ENCODE measurements around the gene FGF7.
A peak's percentile ranks its signal among the peaks of the same experiment; 100 is the strongest.
"Not testable (repeated sequence)": the region's sequence is repeated elsewhere in the genome, so short reads cannot be mapped to it uniquely, and the experiment has no call there.

The FGF7 gene

DNA sequence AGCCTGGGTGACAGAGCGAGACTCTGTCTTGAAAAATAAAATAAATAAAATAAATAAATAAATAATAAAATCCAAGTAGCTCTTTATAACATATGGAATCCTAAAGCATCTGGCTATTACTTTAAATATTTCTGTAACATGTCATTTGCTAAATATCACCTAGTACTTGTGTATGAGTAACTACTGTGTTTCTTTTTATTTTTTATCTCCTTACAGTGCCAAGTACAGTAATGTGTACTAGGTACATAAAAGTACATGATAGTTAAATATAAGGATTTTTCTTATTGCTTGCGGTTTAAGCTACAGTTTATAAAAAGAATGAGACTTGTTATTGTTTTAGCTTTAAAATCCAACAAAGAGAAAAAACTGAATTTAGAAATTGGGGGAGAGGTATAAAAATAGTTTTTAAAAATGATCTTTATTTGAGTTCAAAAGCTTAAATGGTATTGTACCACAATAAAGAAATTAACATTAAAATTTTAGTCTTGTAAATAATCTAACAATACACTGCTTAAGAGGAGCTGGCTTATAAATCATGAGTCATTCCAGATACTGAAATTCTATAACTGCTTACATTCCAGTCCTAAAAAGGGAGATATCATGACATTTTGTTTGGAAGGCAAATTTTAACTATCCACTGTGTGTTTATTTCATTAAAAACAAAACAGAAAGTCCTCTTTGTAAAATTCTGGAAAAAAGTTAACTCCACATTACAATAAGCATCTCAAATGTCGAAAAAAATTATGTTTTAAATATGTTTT is 73.1 kb downstream of the FGF7 start:
- no peak for DNase-seq

DNA sequence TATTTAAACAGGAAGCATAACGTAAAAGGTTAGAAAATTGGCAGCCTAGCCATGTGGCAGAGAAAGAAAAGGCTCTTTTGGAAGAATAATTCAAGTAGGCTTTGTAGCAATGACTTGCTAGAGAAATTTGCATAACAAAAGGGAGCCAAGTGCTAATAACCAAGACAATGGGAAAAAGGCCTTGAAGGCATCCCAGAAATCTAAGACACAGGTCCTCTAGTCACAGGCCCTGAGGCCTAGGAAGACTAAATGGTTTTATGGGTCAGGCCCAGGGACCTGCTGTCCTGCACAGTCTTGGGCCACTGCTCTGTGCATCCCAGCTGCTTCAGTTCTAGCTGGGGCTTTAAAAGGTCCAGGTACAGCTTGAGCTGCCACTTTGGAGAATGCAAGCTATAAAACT is 78.5 kb downstream of the FGF7 start:
- no peak for DNase-seq

GRCh38 chr15:49506341-49506740 is 83.3 kb downstream of the FGF7 start:
- DNase-seq, result no peak

GRCh38 chr15:49507261-49507660 is 84.2 kb downstream of the FGF7 start:
- no peak for DNase-seq

DNA sequence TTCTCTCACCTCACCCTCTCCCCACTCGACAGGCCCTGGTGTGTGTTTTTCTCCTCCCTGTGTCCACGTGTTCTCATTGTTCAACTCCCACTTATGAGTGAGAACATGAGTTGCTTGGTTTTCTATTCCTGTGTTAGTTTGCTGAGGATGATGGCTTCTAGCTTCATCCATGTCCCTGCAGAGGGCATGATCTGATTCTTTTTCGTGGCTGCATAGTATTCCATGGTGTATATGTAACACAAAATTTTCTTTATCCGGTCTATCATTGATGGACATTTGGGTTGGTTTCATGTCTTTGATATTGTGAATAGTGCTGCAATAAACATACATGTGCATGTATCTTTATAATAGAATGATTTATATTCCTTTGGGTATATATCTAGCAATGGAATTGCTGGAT is 89.7 kb downstream of the FGF7 start:
- DNase-seq, result not testable (repeated sequence)

DNA sequence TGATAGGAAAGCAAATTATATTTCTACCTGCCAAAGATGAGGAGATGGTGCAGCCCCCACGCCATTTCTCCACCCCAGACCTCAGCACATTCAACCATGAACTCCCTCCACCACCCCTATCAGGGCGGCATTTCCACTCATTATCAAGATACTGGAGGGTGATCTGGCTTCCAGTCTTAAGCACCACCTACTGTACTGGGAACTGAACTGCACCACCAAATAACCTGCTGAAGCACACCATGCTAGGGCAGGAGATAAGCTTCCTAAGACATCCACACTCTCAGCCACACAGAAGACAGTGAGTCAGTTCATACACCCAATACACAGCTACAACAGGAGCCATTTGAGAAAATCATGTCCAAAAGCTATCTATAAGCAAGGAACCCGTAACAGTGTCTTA is 98.8 kb downstream of the FGF7 start:
- DNase-seq, result peak; percentile 44

DNA sequence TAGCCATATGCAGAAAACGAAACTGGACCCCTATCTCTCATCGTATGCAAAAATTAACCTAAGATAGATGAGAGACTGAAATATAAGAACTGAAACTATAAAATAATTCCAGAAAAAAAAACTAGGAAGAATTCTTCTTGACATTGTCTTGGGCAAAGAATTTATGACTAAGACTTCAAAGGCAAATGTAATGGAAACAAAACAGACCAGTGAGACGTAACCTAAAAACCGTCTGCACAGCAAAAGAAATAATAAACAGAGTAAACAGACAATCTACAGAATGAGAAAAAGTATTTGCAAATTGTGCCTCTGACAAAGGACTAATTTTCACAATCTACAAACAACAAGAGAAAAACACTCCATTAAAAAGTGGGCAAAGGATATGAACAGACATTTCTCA is 105.2 kb downstream of the FGF7 start:
- no peak for DNase-seq

DNA sequence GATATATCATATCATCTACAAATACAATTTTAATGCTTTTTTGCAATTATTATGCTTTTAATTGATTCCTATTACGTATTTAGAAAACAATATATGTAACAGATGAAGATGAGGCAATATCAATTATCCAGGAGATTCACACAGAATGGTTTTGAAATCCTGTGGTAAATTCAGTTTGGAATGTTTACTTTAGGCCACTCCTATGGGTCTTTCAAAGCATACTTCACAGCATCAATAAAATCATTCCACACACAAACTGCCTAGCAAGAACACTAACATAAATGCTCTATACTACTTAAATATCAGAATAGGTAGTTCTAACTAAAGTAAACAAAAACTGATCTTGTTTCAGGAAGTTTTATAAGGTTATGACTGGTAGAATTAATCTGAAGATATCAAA is 107.0 kb downstream of the FGF7 start:
- no peak for DNase-seq
